ENCODE results near the gene HOXA3. TPM values are rescaled to one million over a fixed set of nuclear protein-coding genes. Genes with fewer than 3 reads are reported as not detected.

HOXA3 gene
- total and polyA plus RNA-seq, 9 of the 15 experiments (the other 6 are each of a cell fraction or from before 2014, with no cell fraction given) = 0.04 to 0.13 TPM; not detected in 7

DNA sequence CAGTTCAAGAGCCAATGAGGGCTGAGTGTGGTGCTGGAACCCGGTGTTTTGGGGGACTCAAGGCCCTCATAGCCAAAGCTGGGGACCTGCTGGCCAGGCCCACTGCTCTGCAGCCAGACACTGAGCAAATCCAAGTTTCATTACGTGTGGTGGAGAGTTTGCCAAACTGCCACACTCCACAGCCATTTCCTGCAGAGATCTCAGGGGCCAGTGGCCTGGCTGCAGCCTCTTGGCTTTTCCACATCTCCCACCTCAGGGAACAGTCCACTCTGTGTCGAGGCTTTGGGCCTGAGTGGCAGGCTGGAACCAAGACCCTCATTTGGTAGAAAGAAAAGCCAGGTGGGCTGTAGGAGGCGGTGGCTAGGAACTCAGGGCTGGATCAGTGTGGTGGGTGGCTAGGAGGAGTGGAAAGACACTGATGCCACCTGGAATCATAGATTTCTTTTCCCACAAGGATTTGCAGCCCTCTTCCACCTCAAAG, 29.5 kb upstream of the HOXA3 start (continued):
- TF ChIP-seq, protein P1, sequence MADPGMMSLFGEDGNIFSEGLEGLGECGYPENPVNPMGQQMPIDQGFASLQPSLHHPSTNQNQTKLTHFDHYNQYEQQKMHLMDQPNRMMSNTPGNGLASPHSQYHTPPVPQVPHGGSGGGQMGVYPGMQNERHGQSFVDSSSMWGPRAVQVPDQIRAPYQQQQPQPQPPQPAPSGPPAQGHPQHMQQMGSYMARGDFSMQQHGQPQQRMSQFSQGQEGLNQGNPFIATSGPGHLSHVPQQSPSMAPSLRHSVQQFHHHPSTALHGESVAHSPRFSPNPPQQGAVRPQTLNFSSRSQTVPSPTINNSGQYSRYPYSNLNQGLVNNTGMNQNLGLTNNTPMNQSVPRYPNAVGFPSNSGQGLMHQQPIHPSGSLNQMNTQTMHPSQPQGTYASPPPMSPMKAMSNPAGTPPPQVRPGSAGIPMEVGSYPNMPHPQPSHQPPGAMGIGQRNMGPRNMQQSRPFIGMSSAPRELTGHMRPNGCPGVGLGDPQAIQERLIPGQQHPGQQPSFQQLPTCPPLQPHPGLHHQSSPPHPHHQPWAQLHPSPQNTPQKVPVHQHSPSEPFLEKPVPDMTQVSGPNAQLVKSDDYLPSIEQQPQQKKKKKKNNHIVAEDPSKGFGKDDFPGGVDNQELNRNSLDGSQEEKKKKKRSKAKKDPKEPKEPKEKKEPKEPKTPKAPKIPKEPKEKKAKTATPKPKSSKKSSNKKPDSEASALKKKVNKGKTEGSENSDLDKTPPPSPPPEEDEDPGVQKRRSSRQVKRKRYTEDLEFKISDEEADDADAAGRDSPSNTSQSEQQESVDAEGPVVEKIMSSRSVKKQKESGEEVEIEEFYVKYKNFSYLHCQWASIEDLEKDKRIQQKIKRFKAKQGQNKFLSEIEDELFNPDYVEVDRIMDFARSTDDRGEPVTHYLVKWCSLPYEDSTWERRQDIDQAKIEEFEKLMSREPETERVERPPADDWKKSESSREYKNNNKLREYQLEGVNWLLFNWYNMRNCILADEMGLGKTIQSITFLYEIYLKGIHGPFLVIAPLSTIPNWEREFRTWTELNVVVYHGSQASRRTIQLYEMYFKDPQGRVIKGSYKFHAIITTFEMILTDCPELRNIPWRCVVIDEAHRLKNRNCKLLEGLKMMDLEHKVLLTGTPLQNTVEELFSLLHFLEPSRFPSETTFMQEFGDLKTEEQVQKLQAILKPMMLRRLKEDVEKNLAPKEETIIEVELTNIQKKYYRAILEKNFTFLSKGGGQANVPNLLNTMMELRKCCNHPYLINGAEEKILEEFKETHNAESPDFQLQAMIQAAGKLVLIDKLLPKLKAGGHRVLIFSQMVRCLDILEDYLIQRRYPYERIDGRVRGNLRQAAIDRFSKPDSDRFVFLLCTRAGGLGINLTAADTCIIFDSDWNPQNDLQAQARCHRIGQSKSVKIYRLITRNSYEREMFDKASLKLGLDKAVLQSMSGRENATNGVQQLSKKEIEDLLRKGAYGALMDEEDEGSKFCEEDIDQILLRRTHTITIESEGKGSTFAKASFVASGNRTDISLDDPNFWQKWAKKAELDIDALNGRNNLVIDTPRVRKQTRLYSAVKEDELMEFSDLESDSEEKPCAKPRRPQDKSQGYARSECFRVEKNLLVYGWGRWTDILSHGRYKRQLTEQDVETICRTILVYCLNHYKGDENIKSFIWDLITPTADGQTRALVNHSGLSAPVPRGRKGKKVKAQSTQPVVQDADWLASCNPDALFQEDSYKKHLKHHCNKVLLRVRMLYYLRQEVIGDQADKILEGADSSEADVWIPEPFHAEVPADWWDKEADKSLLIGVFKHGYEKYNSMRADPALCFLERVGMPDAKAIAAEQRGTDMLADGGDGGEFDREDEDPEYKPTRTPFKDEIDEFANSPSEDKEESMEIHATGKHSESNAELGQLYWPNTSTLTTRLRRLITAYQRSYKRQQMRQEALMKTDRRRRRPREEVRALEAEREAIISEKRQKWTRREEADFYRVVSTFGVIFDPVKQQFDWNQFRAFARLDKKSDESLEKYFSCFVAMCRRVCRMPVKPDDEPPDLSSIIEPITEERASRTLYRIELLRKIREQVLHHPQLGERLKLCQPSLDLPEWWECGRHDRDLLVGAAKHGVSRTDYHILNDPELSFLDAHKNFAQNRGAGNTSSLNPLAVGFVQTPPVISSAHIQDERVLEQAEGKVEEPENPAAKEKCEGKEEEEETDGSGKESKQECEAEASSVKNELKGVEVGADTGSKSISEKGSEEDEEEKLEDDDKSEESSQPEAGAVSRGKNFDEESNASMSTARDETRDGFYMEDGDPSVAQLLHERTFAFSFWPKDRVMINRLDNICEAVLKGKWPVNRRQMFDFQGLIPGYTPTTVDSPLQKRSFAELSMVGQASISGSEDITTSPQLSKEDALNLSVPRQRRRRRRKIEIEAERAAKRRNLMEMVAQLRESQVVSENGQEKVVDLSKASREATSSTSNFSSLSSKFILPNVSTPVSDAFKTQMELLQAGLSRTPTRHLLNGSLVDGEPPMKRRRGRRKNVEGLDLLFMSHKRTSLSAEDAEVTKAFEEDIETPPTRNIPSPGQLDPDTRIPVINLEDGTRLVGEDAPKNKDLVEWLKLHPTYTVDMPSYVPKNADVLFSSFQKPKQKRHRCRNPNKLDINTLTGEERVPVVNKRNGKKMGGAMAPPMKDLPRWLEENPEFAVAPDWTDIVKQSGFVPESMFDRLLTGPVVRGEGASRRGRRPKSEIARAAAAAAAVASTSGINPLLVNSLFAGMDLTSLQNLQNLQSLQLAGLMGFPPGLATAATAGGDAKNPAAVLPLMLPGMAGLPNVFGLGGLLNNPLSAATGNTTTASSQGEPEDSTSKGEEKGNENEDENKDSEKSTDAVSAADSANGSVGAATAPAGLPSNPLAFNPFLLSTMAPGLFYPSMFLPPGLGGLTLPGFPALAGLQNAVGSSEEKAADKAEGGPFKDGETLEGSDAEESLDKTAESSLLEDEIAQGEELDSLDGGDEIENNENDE (IDR thresholded peaks at IDR 0.05; ENCODE audit: low read depth, low read length) = no peak
- TF ChIP-seq TAF9B (IDR thresholded peaks at IDR 0.05; ENCODE audit: partially characterized antibody) (no peak), STAG1 (CRISPR knock-in tag; IDR thresholded peaks at IDR 0.05; ENCODE audit: borderline replicate concordance) (no peak)
- TF ChIP-seq, protein P2, sequence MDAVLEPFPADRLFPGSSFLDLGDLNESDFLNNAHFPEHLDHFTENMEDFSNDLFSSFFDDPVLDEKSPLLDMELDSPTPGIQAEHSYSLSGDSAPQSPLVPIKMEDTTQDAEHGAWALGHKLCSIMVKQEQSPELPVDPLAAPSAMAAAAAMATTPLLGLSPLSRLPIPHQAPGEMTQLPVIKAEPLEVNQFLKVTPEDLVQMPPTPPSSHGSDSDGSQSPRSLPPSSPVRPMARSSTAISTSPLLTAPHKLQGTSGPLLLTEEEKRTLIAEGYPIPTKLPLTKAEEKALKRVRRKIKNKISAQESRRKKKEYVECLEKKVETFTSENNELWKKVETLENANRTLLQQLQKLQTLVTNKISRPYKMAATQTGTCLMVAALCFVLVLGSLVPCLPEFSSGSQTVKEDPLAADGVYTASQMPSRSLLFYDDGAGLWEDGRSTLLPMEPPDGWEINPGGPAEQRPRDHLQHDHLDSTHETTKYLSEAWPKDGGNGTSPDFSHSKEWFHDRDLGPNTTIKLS (IDR thresholded peaks at IDR 0.05; ENCODE audit: borderline replicate concordance, low read depth) = no peak

Data from K562 (cell line).